Psoas muscle (tissue), 8 donors: Measurements from ENCODE around the gene FLG2. TPM values are rescaled to one million over a fixed set of nuclear protein-coding genes. Genes with fewer than 3 reads are reported as not detected.

Experiments
- ATAC-seq, 4 donors: fragments of 200-7000 bp; cut with Tn5 transposase; one replicate each; pipeline ENCODE4 v1.9.1; 2020; ENCODE audit warnings: moderate library complexity in 3 of 4, mild to moderate bottlenecking in 2 of 4
- DNase-seq, 2 donors: peaks; one replicate each; pipeline ENCODE4 v3.0.0-alpha.2; 2020
- H3K27ac ChIP-seq: fragments of 200-600 bp; one replicate; pipeline ENCODE4 v1.8.0; 2022
- H3K27me3 ChIP-seq, 3 donors: fragments of 200-600 bp in 1 of 3; one replicate each; pipeline versions ENCODE4 v1.6.1 to v1.8.0; 2013 to 2022; ENCODE audit warnings: low read length in 2 of 3, mild to moderate bottlenecking in 2 of 3, moderate library complexity in 1 of 3; ENCODE audit not compliant: insufficient read depth in 3 of 3
- H3K36me3 ChIP-seq, 2 donors: fragments of 200-600 bp in 1 of 2; one replicate each; pipeline versions ENCODE4 v1.6.1 to v1.8.0; 2013 to 2022; ENCODE audit warnings: low read depth in 1 of 2, mild to moderate bottlenecking in 1 of 2, moderate library complexity in 1 of 2; ENCODE audit not compliant: insufficient read depth in 1 of 2
- H3K4me1 ChIP-seq: fragments of 200-600 bp; one replicate; pipeline ENCODE4 v1.8.0; 2022
- H3K4me3 ChIP-seq: fragments of 200-600 bp; one replicate; pipeline ENCODE4 v1.8.0; 2022; ENCODE audit warnings: mild to moderate bottlenecking
- H3K9me3 ChIP-seq: fragments of 200-600 bp; one replicate; pipeline ENCODE4 v1.8.0; 2022
- CTCF ChIP-seq: fragments of 200-600 bp; IDR thresholded peaks from one replicate; pipeline ENCODE4 v1.8.0; 2022; ENCODE audit warnings: antibody characterized with exemption
- WGBS, 3 donors: extraction: QIAGEN DNeasy Blood & Tissue Kit; methylation state at CpG; one replicate each; pipeline versions ENCODE4 v1.1.6 to v1.1.7; 2013; 5-methylcytosine and 5-hydroxymethylcytosine counted together
- intact Hi-C, 2 donors: fragments of 100-400 bp; cut with DNase I; formaldehyde crosslinking; loops; one replicate each; pipeline versions ENCODE4 v1.11.0 to v1.14.2; 2022
- polyA plus RNA-seq, 3 donors: library from polyadenylated mRNA; stranded (reverse); fragments of 200-250 nt; gene quantifications; one replicate each; pipeline ENCODE4 v1.2.3, GENCODE V29; 2013
- total RNA-seq, 4 donors: library from RNA; stranded (reverse); fragmentation: NEBNext Ultra II Directional in 2 of 4; extraction: Animal tissue kit (Norgen Biotek cat#: 25700) in 2 of 4; gene quantifications; one replicate each; pipeline versions ENCODE4 v1.2.1 to v1.2.4, GENCODE V29; 2021 to 2023
- donor health status: healthy with polysubstance abuse.
- donor health status: DM: no; HTN: no; CAD: no; lungs with moderate emphysema.
- donor health status: Bipolar disorder and iron deficiency.
- donor health status: healthy.
- donor health status: DM: yes; HTN: yes; CAD: no.
- donor health status: DM: no; HTN: no; CAD: no.
- donor health status: DM: no; HTN: no; CAD: no.
- donor health status: DM: yes; HTN: yes; CAD: no.

The FLG2 gene
- total and polyA plus RNA-seq, 7 donors, result not detected

GRCh38 chr1:152374451-152374850 is 14.6 kb upstream of the FLG2 start:
- H3K4me3 ChIP-seq, result no peak overlapping the region
- no peak overlapping the region for H3K27ac ChIP-seq
- DNase-seq (no peak), ATAC-seq (no peak)
- WGBS, 3 donors, result 62 to 63% (median 63%) methylated on average over 3 of the region's 3 CpGs
- no peaks in the 10 kb centered on the region for H3K4me1 ChIP-seq
- intact Hi-C loops, result no loop called here
- H3K27me3 ChIP-seq, result no peaks in the 10 kb centered on the region
- no peaks in the 10 kb centered on the region for H3K9me3 ChIP-seq
- no peak for TF ChIP-seq CTCF
- H3K36me3 ChIP-seq, result no peaks in the 10 kb centered on the region

GRCh38 chr1:152372672-152373071 is 12.9 kb upstream of the FLG2 start:
- Histone ChIP-seq H3K4me1 (no peaks in the 10 kb centered on the region), H3K36me3 (no peaks in the 10 kb centered on the region), H3K9me3 (peaks cover 4% of the 10 kb centered on the region), H3K27ac (no peak overlapping the region), H3K4me3 (no peak overlapping the region), H3K27me3 (no peaks in the 10 kb centered on the region)
- DNase-seq (no peak), ATAC-seq (no peak)
- intact Hi-C loops, result no loop called here
- WGBS, 3 donors, result 76 to 90% (median 80%) methylated on average over 1 of the region's 1 CpG
- TF ChIP-seq CTCF, result no peak

- no peak for ATAC-seq
- intact Hi-C loops, result no loop called here
- WGBS, 3 donors, result 26 to 78% (median 35%) methylated on average over 1 of the region's 1 CpG
Measured at GRCh38 chr1:152367436-152367835, 7.6 kb upstream of the FLG2 start.

GRCh38 chr1:152356736-152357135 is 3.1 kb downstream of the FLG2 start:
- H3K9me3 ChIP-seq, result no peaks in the 10 kb centered on the region
- no peaks in the 10 kb centered on the region for H3K27me3 ChIP-seq
- intact Hi-C loops, result no loop called here
- no peak overlapping the region for H3K4me3 ChIP-seq
- no peaks in the 10 kb centered on the region for H3K36me3 ChIP-seq
- no peak overlapping the region for H3K27ac ChIP-seq
- TF ChIP-seq CTCF, result no peak
- H3K4me1 ChIP-seq, result no peaks in the 10 kb centered on the region
- 0 to 96% (median 38%) methylated on average over 1 of the region's 1 CpG for WGBS, 3 donors
- ATAC-seq (no peak), DNase-seq (no peak)

More at GRCh38 chr1:152367436-152367835, 7.6 kb upstream of the FLG2 start:
- DNase-seq, result no peak
- Histone ChIP-seq H3K4me3 (no peak overlapping the region), H3K4me1 (no peaks in the 10 kb centered on the region), H3K27me3 (no peaks in the 10 kb centered on the region), H3K9me3 (peaks cover 4% of the 10 kb centered on the region), H3K27ac (no peak overlapping the region), H3K36me3 (no peaks in the 10 kb centered on the region)
- TF ChIP-seq CTCF, result no peak

- 86 to 96% (median 96%) methylated on average over 2 of the region's 2 CpGs for WGBS, 3 donors
Measured at GRCh38 chr1:152349611-152350010, 10.2 kb downstream of the FLG2 start.

More at GRCh38 chr1:152349611-152350010, 10.2 kb downstream of the FLG2 start:
- no peak overlapping the region for H3K4me3 ChIP-seq
- intact Hi-C loops, result no loop called here
- no peak overlapping the region for H3K27ac ChIP-seq
- no peaks in the 10 kb centered on the region for H3K36me3 ChIP-seq
- TF ChIP-seq CTCF, result no peak
- H3K4me1 ChIP-seq, result no peaks in the 10 kb centered on the region
- H3K9me3 ChIP-seq, result no peaks in the 10 kb centered on the region
- ATAC-seq (no peak), DNase-seq (no peak)
- H3K27me3 ChIP-seq, result no peaks in the 10 kb centered on the region
